Keratinocyte (primary cell): ENCODE results near the gene SYNDIG1. TPM values are rescaled to one million over a fixed set of nuclear protein-coding genes. Genes with fewer than 3 reads are reported as not detected.

Source experiments
- DNase-seq: peaks from one replicate; pipeline ENCODE4 v3.0.0-alpha.2; 2011; ENCODE audit warnings: low read depth, missing footprints, low spot score
- FAIRE-seq: peaks from 2 replicates; lab custom pipeline; 2011; peaks lifted over from hg19 to GRCh38; lab: Jason Lieb, UNC
- H2AFZ ChIP-seq: 2 replicates; pipeline ENCODE4 v1.6.0; 2012; ENCODE audit warnings: low read length, control low read depth, inconsistent platforms; ENCODE audit not compliant: control insufficient read depth
- H3K27ac ChIP-seq: 2 replicates; pipeline ENCODE4 v1.5.1; 2011; ENCODE audit warnings: low read length; ENCODE audit not compliant: control insufficient read depth, insufficient read depth
- H3K27me3 ChIP-seq: 3 replicates; pipeline ENCODE4 v1.6.0; 2011; ENCODE audit warnings: low read length; ENCODE audit not compliant: control insufficient read depth, insufficient read depth; ENCODE audit errors: extremely low read depth
- H3K36me3 ChIP-seq, 2 experiments: 2 replicates in 1 of 2; 3 replicates in 1 of 2; pipeline ENCODE4 v1.5.1; 2011; ENCODE audit warnings: low read length in 2 of 2, mild to moderate bottlenecking in 1 of 2; ENCODE audit not compliant: control insufficient read depth in 2 of 2, insufficient read depth in 2 of 2; ENCODE audit errors: extremely low read depth in 1 of 2
- H3K4me1 ChIP-seq: 3 replicates; pipeline ENCODE4 v1.5.1; 2011; ENCODE audit warnings: low read length; ENCODE audit not compliant: control insufficient read depth, insufficient read depth; ENCODE audit errors: extremely low read depth
- H3K4me2 ChIP-seq: 3 replicates; pipeline ENCODE4 v1.6.0; 2011; ENCODE audit warnings: low read depth, low read length; ENCODE audit not compliant: control insufficient read depth, insufficient read depth; ENCODE audit errors: extremely low read depth
- H3K4me3 ChIP-seq, 3 experiments: fragments of 200-600 bp in 1 of 3; sonication (generic) in 1 of 3; 2 replicates in 2 of 3; 3 replicates in 1 of 3; pipeline ENCODE4 v1.5.1; 2011 to 2016; ENCODE audit warnings: low read length in 3 of 3, mild to moderate bottlenecking in 3 of 3, control low read depth in 2 of 3, inconsistent platforms in 1 of 3, low read depth in 1 of 3, mixed read lengths in 1 of 3, mixed run types in 1 of 3, moderate library complexity in 1 of 3; ENCODE audit not compliant: control insufficient read depth in 2 of 3, insufficient read depth in 2 of 3; ENCODE audit errors: extremely low read depth in 1 of 3
- H3K79me2 ChIP-seq: 2 replicates; pipeline ENCODE4 v1.6.0; 2012; ENCODE audit warnings: low read length; ENCODE audit not compliant: control insufficient read depth, insufficient read depth
- H3K9ac ChIP-seq: 3 replicates; pipeline ENCODE4 v1.6.0; 2011; ENCODE audit warnings: low read length; ENCODE audit not compliant: control insufficient read depth, insufficient read depth; ENCODE audit errors: extremely low read depth
- H3K9me1 ChIP-seq: 3 replicates; pipeline ENCODE4 v1.6.0; 2011; ENCODE audit warnings: low read length; ENCODE audit not compliant: control insufficient read depth, insufficient read depth; ENCODE audit errors: extremely low read depth
- H3K9me3 ChIP-seq: 2 replicates; pipeline ENCODE4 v1.5.1; 2012; ENCODE audit warnings: low read depth, low read length; ENCODE audit not compliant: control insufficient read depth
- H4K20me1 ChIP-seq: 3 replicates; pipeline ENCODE4 v1.6.0; 2011; ENCODE audit warnings: low read length; ENCODE audit not compliant: control insufficient read depth, insufficient read depth; ENCODE audit errors: extremely low read depth
- CTCF ChIP-seq, 3 experiments: IDR thresholded peaks in 1 of 3; conservative IDR thresholded peaks in 1 of 3; optimal IDR thresholded peaks in 1 of 3; 2 replicates in 2 of 3; 3 replicates in 1 of 3; pipeline versions ENCODE3 to v1.5.1; 2011; ENCODE audit warnings: low read length in 3 of 3, mild to moderate bottlenecking in 3 of 3, moderate library complexity in 2 of 3, control low read depth in 1 of 3, inconsistent platforms in 1 of 3; ENCODE audit not compliant: insufficient read depth in 2 of 3; ENCODE audit errors: extremely low read depth in 1 of 3
- EZH2 ChIP-seq: IDR thresholded peaks from one replicate; pipeline ENCODE4 v1.6.1; 2012; ENCODE audit warnings: inconsistent platforms, mild to moderate bottlenecking, low read length, moderate library complexity
- dilution Hi-C: fragments of 300-500 bp; cut with MboI; formaldehyde crosslinking; loops from one replicate; pipeline ENCODE4 v1.7.0; 2020; ENCODE audit warnings: low sequenced_read_pairs; ENCODE audit not compliant: extremely low pct_ligation_motif_present
- polyA plus RNA-seq, 5 experiments: library from polyadenylated mRNA; depleted of rRNA in 3 of 5; stranded (reverse) in 3 of 5; stranded (forward) in 1 of 5; unstranded in 1 of 5; fragments of >200 nt; gene quantifications; 1 replicate in 1 of 5; 2 replicates in 3 of 5; 3 replicates in 1 of 5; pipeline versions ENCODE4 v1.2.1 to v1.2.3, GENCODE V29; 2011 to 2012; ENCODE audit warnings: missing spikeins in 2 of 5, low read depth in 1 of 5, low replicate concordance in 1 of 5

The SYNDIG1 gene
- polyA plus RNA-seq, 1 donor (not counting 4 experiments of a cell fraction or from before 2014, with no cell fraction given) = 0.38 TPM

- no peaks in the 10 kb centered on the region for H3K9me3 ChIP-seq
- H4K20me1 ChIP-seq = no peaks in the 10 kb centered on the region
- H3K4me2 ChIP-seq = no peak overlapping the region
- FAIRE-seq = no peak
- no peak overlapping the region for H3K4me3 ChIP-seq
- no peaks in the 10 kb centered on the region for H3K79me2 ChIP-seq
- DNase-seq = no peak
- no peak overlapping the region for H3K27ac ChIP-seq
- no peaks in the 10 kb centered on the region for H3K27me3 ChIP-seq
- dilution Hi-C loops = no loop called here
- H2AFZ ChIP-seq = no peak overlapping the region
- H3K9me1 ChIP-seq = no peaks in the 10 kb centered on the region
- H3K4me1 ChIP-seq = peaks cover 12% of the 10 kb centered on the region
- no peaks in the 10 kb centered on the region for H3K36me3 ChIP-seq
- no peak for TF ChIP-seq CTCF (optimal IDR thresholded peaks at IDR 0.05 in 1 of 3, IDR thresholded peaks at IDR 0.05 in 1 of 3, conservative IDR thresholded peaks at IDR 0.05 in 1 of 3; ENCODE audit: extremely low read depth in 1 of 3, insufficient read depth in 2 of 3, low read length in 3 of 3)
- no peak for TF ChIP-seq EZH2
- H3K9ac ChIP-seq = no peak overlapping the region
Observed at GRCh38 chr20:24674921-24675605, 205.6 kb downstream of the SYNDIG1 start.

- FAIRE-seq = no peak
- H3K4me1 ChIP-seq = peaks cover 12% of the 10 kb centered on the region
- H3K9me1 ChIP-seq = no peaks in the 10 kb centered on the region
- dilution Hi-C loops = no loop called here
- H3K4me3 ChIP-seq = no peak overlapping the region
- no peaks in the 10 kb centered on the region for H3K36me3 ChIP-seq
- H3K4me2 ChIP-seq = no peak overlapping the region
- no peaks in the 10 kb centered on the region for H3K9me3 ChIP-seq
- H4K20me1 ChIP-seq = no peaks in the 10 kb centered on the region
- no peaks in the 10 kb centered on the region for H3K79me2 ChIP-seq
- H3K27me3 ChIP-seq = no peaks in the 10 kb centered on the region
- no peak overlapping the region for H2AFZ ChIP-seq
- H3K9ac ChIP-seq = no peak overlapping the region
- DNase-seq = no peak
- TF ChIP-seq CTCF (optimal IDR thresholded peaks at IDR 0.05 in 1 of 3, IDR thresholded peaks at IDR 0.05 in 1 of 3, conservative IDR thresholded peaks at IDR 0.05 in 1 of 3; ENCODE audit: extremely low read depth in 1 of 3, insufficient read depth in 2 of 3, low read length in 3 of 3) = no peak
- TF ChIP-seq EZH2 = no peak
- no peak overlapping the region for H3K27ac ChIP-seq
Observed at GRCh38 chr20:24675651-24676352, 206.4 kb downstream of the SYNDIG1 start.
